GM12878 (cell line): Measurements from ENCODE around the gene SH2B3.

Source experiments
- BRCA1 ChIP-seq: IDR thresholded peaks from 2 replicates; pipeline ENCODE4 v1.6.1; 2011; ENCODE audit warnings: low read depth, low read length, improper control_type of control experiment
- CEBPB ChIP-seq, 2 experiments: fragments of 150-350 bp in 1 of 2; IDR thresholded peaks; 2 replicates each; pipeline ENCODE4 v1.6.1; 2012 to 2014; ENCODE audit warnings: low read depth in 2 of 2, low read length in 2 of 2, borderline replicate concordance in 1 of 2, inconsistent platforms in 1 of 2
- CREM ChIP-seq: IDR thresholded peaks from 2 replicates; pipeline ENCODE4 v1.6.1; 2014; ENCODE audit warnings: antibody characterized with exemption, low read depth
- EP300 ChIP-seq, 2 experiments: fragments of 150-350 bp in 1 of 2; IDR thresholded peaks; 2 replicates each; pipeline ENCODE4 v1.6.1; 2011 to 2012; ENCODE audit warnings: low read depth in 2 of 2, low read length in 2 of 2, borderline replicate concordance in 1 of 2, improper control_type of control experiment in 1 of 2, inconsistent platforms in 1 of 2; ENCODE audit not compliant: control insufficient read depth in 1 of 2
- MAX ChIP-seq: IDR thresholded peaks from 2 replicates; pipeline ENCODE4 v1.6.1; 2012; ENCODE audit warnings: low read depth, low read length, improper control_type of control experiment
- RAD51 ChIP-seq: fragments of 450-650 bp; IDR thresholded peaks from 2 replicates; pipeline ENCODE4 v1.6.1; 2016; ENCODE audit warnings: moderate library complexity, mild to moderate bottlenecking, inconsistent platforms
- RCOR1 ChIP-seq: conservative IDR thresholded peaks from 2 replicates; pipeline ENCODE4 v1.6.1; 2012; ENCODE audit warnings: low read depth, low read length, improper control_type of control experiment
- TCF12 ChIP-seq: IDR thresholded peaks from 2 replicates; pipeline ENCODE4 v1.6.1; 2011; ENCODE audit warnings: low read depth, mild to moderate bottlenecking, low read length
- TF ChIP-seq, protein P1 (sequence below), 3 experiments: IDR thresholded peaks in 2 of 3; conservative IDR thresholded peaks in 1 of 3; 2 replicates each; pipeline ENCODE4 v1.5.1; 2011; ENCODE audit warnings: low read depth in 3 of 3, low read length in 3 of 3, mild to moderate bottlenecking in 3 of 3, control low read depth in 2 of 3, moderate library complexity in 2 of 3, inconsistent platforms in 1 of 3, mixed read lengths in 1 of 3; ENCODE audit not compliant: control insufficient read depth in 2 of 3, insufficient read depth in 1 of 3; ENCODE audit errors: extremely low read depth in 1 of 3
- TF ChIP-seq, protein P2 (sequence below): IDR thresholded peaks from 2 replicates; pipeline ENCODE4 v1.6.1; 2012; ENCODE audit warnings: mild to moderate bottlenecking, low read depth, low read length
- TF ChIP-seq, protein P3 (sequence below): IDR thresholded peaks from 2 replicates; pipeline ENCODE4 v1.6.1; 2011; ENCODE audit warnings: low read depth, low read length, improper control_type of control experiment, borderline replicate concordance

- TF ChIP-seq RCOR1, result no peak
- TF ChIP-seq CREM, result no peak
- no peak for TF ChIP-seq EP300 (IDR thresholded peaks at IDR 0.05; ENCODE audit: borderline replicate concordance in 1 of 2, control insufficient read depth in 1 of 2, low read depth in 2 of 2, low read length in 2 of 2)
- TF ChIP-seq RAD51, result no peak
- TF ChIP-seq MAX, result no peak
- no peak for TF ChIP-seq BRCA1
- TF ChIP-seq, protein P1, sequence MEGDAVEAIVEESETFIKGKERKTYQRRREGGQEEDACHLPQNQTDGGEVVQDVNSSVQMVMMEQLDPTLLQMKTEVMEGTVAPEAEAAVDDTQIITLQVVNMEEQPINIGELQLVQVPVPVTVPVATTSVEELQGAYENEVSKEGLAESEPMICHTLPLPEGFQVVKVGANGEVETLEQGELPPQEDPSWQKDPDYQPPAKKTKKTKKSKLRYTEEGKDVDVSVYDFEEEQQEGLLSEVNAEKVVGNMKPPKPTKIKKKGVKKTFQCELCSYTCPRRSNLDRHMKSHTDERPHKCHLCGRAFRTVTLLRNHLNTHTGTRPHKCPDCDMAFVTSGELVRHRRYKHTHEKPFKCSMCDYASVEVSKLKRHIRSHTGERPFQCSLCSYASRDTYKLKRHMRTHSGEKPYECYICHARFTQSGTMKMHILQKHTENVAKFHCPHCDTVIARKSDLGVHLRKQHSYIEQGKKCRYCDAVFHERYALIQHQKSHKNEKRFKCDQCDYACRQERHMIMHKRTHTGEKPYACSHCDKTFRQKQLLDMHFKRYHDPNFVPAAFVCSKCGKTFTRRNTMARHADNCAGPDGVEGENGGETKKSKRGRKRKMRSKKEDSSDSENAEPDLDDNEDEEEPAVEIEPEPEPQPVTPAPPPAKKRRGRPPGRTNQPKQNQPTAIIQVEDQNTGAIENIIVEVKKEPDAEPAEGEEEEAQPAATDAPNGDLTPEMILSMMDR (IDR thresholded peaks at IDR 0.05 in 2 of 3, conservative IDR thresholded peaks at IDR 0.05 in 1 of 3; ENCODE audit: control insufficient read depth in 2 of 3, extremely low read depth in 1 of 3, insufficient read depth in 1 of 3, low read depth in 3 of 3, low read length in 3 of 3), result no peak
- TF ChIP-seq, protein P2, sequence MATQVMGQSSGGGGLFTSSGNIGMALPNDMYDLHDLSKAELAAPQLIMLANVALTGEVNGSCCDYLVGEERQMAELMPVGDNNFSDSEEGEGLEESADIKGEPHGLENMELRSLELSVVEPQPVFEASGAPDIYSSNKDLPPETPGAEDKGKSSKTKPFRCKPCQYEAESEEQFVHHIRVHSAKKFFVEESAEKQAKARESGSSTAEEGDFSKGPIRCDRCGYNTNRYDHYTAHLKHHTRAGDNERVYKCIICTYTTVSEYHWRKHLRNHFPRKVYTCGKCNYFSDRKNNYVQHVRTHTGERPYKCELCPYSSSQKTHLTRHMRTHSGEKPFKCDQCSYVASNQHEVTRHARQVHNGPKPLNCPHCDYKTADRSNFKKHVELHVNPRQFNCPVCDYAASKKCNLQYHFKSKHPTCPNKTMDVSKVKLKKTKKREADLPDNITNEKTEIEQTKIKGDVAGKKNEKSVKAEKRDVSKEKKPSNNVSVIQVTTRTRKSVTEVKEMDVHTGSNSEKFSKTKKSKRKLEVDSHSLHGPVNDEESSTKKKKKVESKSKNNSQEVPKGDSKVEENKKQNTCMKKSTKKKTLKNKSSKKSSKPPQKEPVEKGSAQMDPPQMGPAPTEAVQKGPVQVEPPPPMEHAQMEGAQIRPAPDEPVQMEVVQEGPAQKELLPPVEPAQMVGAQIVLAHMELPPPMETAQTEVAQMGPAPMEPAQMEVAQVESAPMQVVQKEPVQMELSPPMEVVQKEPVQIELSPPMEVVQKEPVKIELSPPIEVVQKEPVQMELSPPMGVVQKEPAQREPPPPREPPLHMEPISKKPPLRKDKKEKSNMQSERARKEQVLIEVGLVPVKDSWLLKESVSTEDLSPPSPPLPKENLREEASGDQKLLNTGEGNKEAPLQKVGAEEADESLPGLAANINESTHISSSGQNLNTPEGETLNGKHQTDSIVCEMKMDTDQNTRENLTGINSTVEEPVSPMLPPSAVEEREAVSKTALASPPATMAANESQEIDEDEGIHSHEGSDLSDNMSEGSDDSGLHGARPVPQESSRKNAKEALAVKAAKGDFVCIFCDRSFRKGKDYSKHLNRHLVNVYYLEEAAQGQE, result no peak
- TF ChIP-seq CEBPB (IDR thresholded peaks at IDR 0.05; ENCODE audit: borderline replicate concordance in 1 of 2, low read depth in 2 of 2, low read length in 2 of 2), result no peak
- TF ChIP-seq, protein P3, sequence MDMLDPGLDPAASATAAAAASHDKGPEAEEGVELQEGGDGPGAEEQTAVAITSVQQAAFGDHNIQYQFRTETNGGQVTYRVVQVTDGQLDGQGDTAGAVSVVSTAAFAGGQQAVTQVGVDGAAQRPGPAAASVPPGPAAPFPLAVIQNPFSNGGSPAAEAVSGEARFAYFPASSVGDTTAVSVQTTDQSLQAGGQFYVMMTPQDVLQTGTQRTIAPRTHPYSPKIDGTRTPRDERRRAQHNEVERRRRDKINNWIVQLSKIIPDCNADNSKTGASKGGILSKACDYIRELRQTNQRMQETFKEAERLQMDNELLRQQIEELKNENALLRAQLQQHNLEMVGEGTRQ, result no peak
- no peak for TF ChIP-seq TCF12
These were observed 37.4 kb downstream of the SH2B3 start for GRCh38 chr12:111443086-111443485.
